GM12878 (cell line): Measurements from ENCODE around the gene ROBO1. TPM values are rescaled to one million over a fixed set of nuclear protein-coding genes. Genes with fewer than 3 reads are reported as not detected.

Experiments
- ATAC-seq: fragments of 200-7000 bp; cut with Tn5 transposase; 3 replicates; pipeline ENCODE4 v1.9.1; 2020; ENCODE audit warnings: mild to moderate bottlenecking, moderate library complexity
- BruUV-seq: library from RNA; stranded (reverse); fragments of 400-500 nt; replicated peaks from 2 replicates; lab custom pipeline; 2021; lab: Mats Ljungman, UMichigan
- CTCF ChIA-PET: fragments of 300-600 bp; sonication (Branson Sonifier 250); formaldehyde crosslinking; extraction: SDS; loops from one replicate; lab custom pipeline; 2021; ENCODE audit warnings: inconsistent platforms; lab: Yijun Ruan, JAX
- POLR2A ChIA-PET: fragments of 350-600 bp; formaldehyde crosslinking; extraction: SDS; loops from one replicate; lab custom pipeline; 2021; ENCODE audit warnings: inconsistent platforms; lab: Charles Lee
- RAD21 ChIA-PET: fragments of 300-600 bp; sonication (Branson Sonifier 250); formaldehyde crosslinking; loops from one replicate; lab custom pipeline; 2023; ENCODE audit warnings: antibody characterized with exemption; ENCODE audit not compliant: unreplicated experiment; lab: Charles Lee
- SMC1A ChIA-PET: fragments of 300-600 bp; sonication (Branson Sonifier 250); formaldehyde crosslinking; loops from one replicate; lab custom pipeline; 2023; ENCODE audit not compliant: unreplicated experiment, uncharacterized antibody; lab: Charles Lee
- DNase-seq: peaks from one replicate; pipeline ENCODE4 v3.0.0-alpha.2; 2011; ENCODE audit warnings: low read depth, low spot score
- FAIRE-seq: peaks from 3 replicates; lab custom pipeline; 2011; peaks lifted over from hg19 to GRCh38; lab: Jason Lieb, UNC
- H2AFZ ChIP-seq: 2 replicates; pipeline ENCODE4 v1.6.0; 2011; ENCODE audit warnings: low read depth, low read length, control low read depth; ENCODE audit not compliant: control insufficient read depth
- H3K27ac ChIP-seq: 2 replicates; pipeline ENCODE4 v1.5.1; 2011; ENCODE audit warnings: control low read depth; ENCODE audit not compliant: control insufficient read depth, insufficient read depth
- H3K27me3 ChIP-seq, 2 experiments: replicated peaks in 1 of 2; 2 replicates each; pipeline versions ENCODE4 v1.6.0 to v1.6.1; 2011; ENCODE audit warnings: low read length in 1 of 2; ENCODE audit not compliant: control insufficient read depth in 2 of 2, insufficient read depth in 2 of 2
- H3K36me3 ChIP-seq, 2 experiments: 2 replicates each; pipeline ENCODE4 v1.5.1; 2011; ENCODE audit warnings: low read length in 1 of 2; ENCODE audit not compliant: control insufficient read depth in 2 of 2, insufficient read depth in 2 of 2
- H3K4me1 ChIP-seq: 2 replicates; pipeline ENCODE4 v1.6.1; 2011; ENCODE audit warnings: mild to moderate bottlenecking, low read length, moderate library complexity, mixed read lengths; ENCODE audit not compliant: control insufficient read depth, insufficient read depth
- H3K4me2 ChIP-seq: 2 replicates; pipeline ENCODE4 v1.6.0; 2011; ENCODE audit warnings: control low read depth; ENCODE audit not compliant: control insufficient read depth, insufficient read depth
- H3K4me3 ChIP-seq: fragments of 200-600 bp; sonication (generic); 2 replicates; pipeline ENCODE4 v1.5.1; 2016
- H3K79me2 ChIP-seq: 2 replicates; pipeline ENCODE4 v1.6.0; 2011; ENCODE audit warnings: low read length; ENCODE audit not compliant: control insufficient read depth, insufficient read depth
- H3K9ac ChIP-seq: 2 replicates; pipeline ENCODE4 v1.8.0; 2011; ENCODE audit warnings: low read length, control low read depth, mixed read lengths; ENCODE audit not compliant: control insufficient read depth, insufficient read depth
- H3K9me3 ChIP-seq: replicated peaks from 3 replicates; pipeline ENCODE4 v1.5.1; 2011; ENCODE audit warnings: mild to moderate bottlenecking, low read length; ENCODE audit not compliant: control insufficient read depth, insufficient read depth
- H4K20me1 ChIP-seq: 2 replicates; pipeline ENCODE4 v1.6.0; 2011; ENCODE audit not compliant: control insufficient read depth, insufficient read depth
- ASH2L ChIP-seq: fragments of 300-600, 200-600 bp; sonication (generic); IDR thresholded peaks from 2 replicates; pipeline ENCODE4 v1.6.1; 2017; ENCODE audit warnings: low read depth, mild to moderate bottlenecking, borderline replicate concordance
- ATF7 ChIP-seq: fragments of 450-650 bp; IDR thresholded peaks from 2 replicates; pipeline ENCODE4 v1.6.1; 2016; ENCODE audit warnings: low read depth, mild to moderate bottlenecking
- DPF2 ChIP-seq: fragments of 450-650 bp; IDR thresholded peaks from 2 replicates; pipeline ENCODE4 v1.6.1; 2017; ENCODE audit warnings: mild to moderate bottlenecking
- ETV6 ChIP-seq, 2 experiments: fragments of 450-650 bp in 1 of 2; IDR thresholded peaks in 1 of 2; conservative IDR thresholded peaks in 1 of 2; 2 replicates each; pipeline ENCODE4 v1.6.1; 2014; ENCODE audit warnings: antibody characterized with exemption in 1 of 2, borderline replicate concordance in 1 of 2, low read depth in 1 of 2, mild to moderate bottlenecking in 1 of 2, moderate library complexity in 1 of 2
- MEF2A ChIP-seq: IDR thresholded peaks from 2 replicates; pipeline ENCODE4 v1.6.1; 2011; ENCODE audit warnings: low read depth, mild to moderate bottlenecking, low read length, moderate library complexity; ENCODE audit not compliant: insufficient read depth
- MXI1 ChIP-seq: fragments of 150-350 bp; IDR thresholded peaks from 2 replicates; pipeline ENCODE4 v1.6.1; 2011; ENCODE audit warnings: low read depth, mild to moderate bottlenecking, inconsistent platforms, low read length, improper control_type of control experiment
- NBN ChIP-seq: fragments of 450-650 bp; IDR thresholded peaks from 2 replicates; pipeline ENCODE4 v1.6.1; 2016
- NRF1 ChIP-seq: conservative IDR thresholded peaks from 2 replicates; pipeline ENCODE4 v1.6.1; 2011; ENCODE audit warnings: mild to moderate bottlenecking, low read depth, low read length, improper control_type of control experiment
- RFX5 ChIP-seq: IDR thresholded peaks from 2 replicates; pipeline ENCODE4 v1.6.1; 2011; ENCODE audit warnings: low read depth, low read length, improper control_type of control experiment
- SRF ChIP-seq, 2 experiments: IDR thresholded peaks; 2 replicates each; pipeline ENCODE4 v1.6.1; 2011; ENCODE audit warnings: low read depth in 2 of 2, low read length in 2 of 2, mild to moderate bottlenecking in 1 of 2, moderate library complexity in 1 of 2
- TAF1 ChIP-seq: IDR thresholded peaks from 2 replicates; pipeline ENCODE4 v1.6.1; 2011; ENCODE audit warnings: mild to moderate bottlenecking, low read depth, low read length, borderline replicate concordance
- ZNF217 ChIP-seq: fragments of 450-650 bp; IDR thresholded peaks from 2 replicates; pipeline ENCODE4 v1.6.1; 2017; ENCODE audit warnings: antibody characterized with exemption, mild to moderate bottlenecking
- ZNF592 ChIP-seq: fragments of 450-650 bp; IDR thresholded peaks from 2 replicates; pipeline ENCODE4 v1.6.1; 2017; ENCODE audit warnings: mild to moderate bottlenecking, moderate library complexity
- WGBS: methylation state at CpG from one replicate; pipeline ENCODE4 v1.1.6; 2016; ENCODE audit warnings: low lambda C conversion rate; ENCODE audit not compliant: insufficient replicate concordance, insufficient coverage; ENCODE audit errors: missing lambda C conversion rate; 5-methylcytosine and 5-hydroxymethylcytosine counted together
- in situ Hi-C: fragments of 300-500 bp; cut with MboI; formaldehyde crosslinking; loops from 9 replicates; pipeline ENCODE4 v1.14.3; 2018; ENCODE audit warnings: mixed read lengths
- intact Hi-C: fragments of 100-400 bp; cut with micrococcal nuclease; formaldehyde crosslinking; loops from one replicate; pipeline ENCODE4 v1.14.2; 2022; ENCODE audit not compliant: unreplicated experiment
- polyA plus RNA-seq, 11 experiments: library from polyadenylated mRNA; depleted of rRNA in 4 of 11; unstranded in 6 of 11; stranded (reverse) in 5 of 11; fragments of >200 nt; fragmentation: Nextera tagmentation in 4 of 11; fragmentation: Illumina TruSeq in 1 of 11; extraction: Ambion mirVana in 4 of 11; extraction: Trizol in 1 of 11; gene quantifications; 1 replicate in 1 of 11; 2 replicates in 10 of 11; pipeline versions ENCODE4 v1.2.1 to v1.2.3, GENCODE V29; 2011 to 2016; ENCODE audit warnings: inconsistent platforms in 2 of 11, missing spikeins in 2 of 11, low read depth in 1 of 11
- total RNA-seq, 4 experiments: library from RNA; depleted of rRNA in 3 of 4; stranded (reverse); fragments of >200 nt in 3 of 4; fragmentation: Illumina TruSeq in 1 of 4; extraction: Trizol in 1 of 4; gene quantifications; 2 replicates each; pipeline versions ENCODE4 v1.2.1 to v1.2.3, GENCODE V29; 2013 to 2021

Gene ROBO1
- total and polyA plus RNA-seq, 10 of the 15 experiments (the other 5 are each of a cell fraction or from before 2014, with no cell fraction given) = 0.29 to 46.5 (median 1.2) TPM

- TF ChIP-seq ZNF592 (no peak), NBN (no peak), TAF1 (no peak), DPF2 (no peak), ZNF217 (no peak), SRF (IDR thresholded peaks at IDR 0.05; ENCODE audit: low read depth in 2 of 2, low read length in 2 of 2) (no peak)
These were observed 766.5 kb downstream of the ROBO1 start (continued) for GRCh38 chr3:79001255-79001654.

- H3K9me3 ChIP-seq = no peaks in the 10 kb centered on the region; the same call in 2 of the 3 replicates
- H3K4me2 ChIP-seq = no peak overlapping the region
- no peak overlapping the region for H2AFZ ChIP-seq
- BruUV-seq = no TSS peak
- 42% methylated on average over 2 of the region's 2 CpGs for WGBS
- no peak for DNase-seq
- H3K4me1 ChIP-seq = no peaks in the 10 kb centered on the region
- H3K27me3 ChIP-seq = no peaks in the 10 kb centered on the region
- no peaks in the 10 kb centered on the region for H3K36me3 ChIP-seq
- ChIA-PET POLR2A (no interaction called here), RAD21 (no interaction called here), SMC1A (interaction anchor here (1.3 kb wide), 1 partner anchor 9 kb away, joined by 4 read pairs; no protein-coding TSS in a partner anchor), CTCF (no interaction called here)
- in situ Hi-C loops = no loop called here
- H3K9ac ChIP-seq = no peak overlapping the region
- no peak for ATAC-seq
- H4K20me1 ChIP-seq = no peaks in the 10 kb centered on the region
- H3K79me2 ChIP-seq = no peaks in the 10 kb centered on the region
- intact Hi-C loops = no loop called here
- H3K4me3 ChIP-seq = no peak overlapping the region
- H3K27ac ChIP-seq = no peak overlapping the region
- no peak for FAIRE-seq
- TF ChIP-seq ATF7 (no peak), ASH2L (no peak), MEF2A (no peak), RFX5 (no peak), NRF1 (no peak), DPF2 (no peak), ZNF592 (no peak), MXI1 (no peak), ETV6 (conservative IDR thresholded peaks at IDR 0.05 in 1 of 2, IDR thresholded peaks at IDR 0.05 in 1 of 2; ENCODE audit: borderline replicate concordance in 1 of 2, low read depth in 1 of 2) (no peak)
These were observed 768.7 kb downstream of the ROBO1 start for GRCh38 chr3:78999139-78999538.
